ENCODE data around the gene SLC30A4.

SLC30A4 gene

GRCh38 chr15:45435124-45435903, 87.2 kb downstream of the SLC30A4 start:
- Histone ChIP-seq H3K27ac (ENCODE audit: low read length) (no peak overlapping the region), H3K9ac (ENCODE audit: low read length in 2 of 2) (no peak overlapping the region), H3K4me1 (ENCODE audit: control insufficient read depth, insufficient read depth, low read length) (peaks cover 3% of the 10 kb centered on the region)

GRCh38 chr15:45434078-45434567, 88.4 kb downstream of the SLC30A4 start:
- Histone ChIP-seq H3K27ac (ENCODE audit: low read length) (no peak overlapping the region), H3K4me1 (ENCODE audit: control insufficient read depth, insufficient read depth, low read length) (peaks cover 3% of the 10 kb centered on the region), H3K9ac (ENCODE audit: low read length in 2 of 2) (no peak overlapping the region), H3K4me3 (ENCODE audit: low read length in 2 of 2) (no peak overlapping the region), H3K36me3 (ENCODE audit: control insufficient read depth in 2 of 2, insufficient read depth in 2 of 2, low read length in 2 of 2) (no peaks in the 10 kb centered on the region), H3K9me3 (ENCODE audit: control insufficient read depth in 2 of 2, low read length in 2 of 2) (no peaks in the 10 kb centered on the region), H3K27me3 (ENCODE audit: control insufficient read depth in 1 of 2, insufficient read depth in 2 of 2, low read length in 2 of 2) (peaks cover 0 to 2% of the 10 kb centered on the region in 2 donors)

More at GRCh38 chr15:45435124-45435903, 87.2 kb downstream of the SLC30A4 start:
- Histone ChIP-seq H3K4me3 (ENCODE audit: low read length in 2 of 2) (no peak overlapping the region), H3K9me3 (ENCODE audit: control insufficient read depth in 2 of 2, low read length in 2 of 2) (no peaks in the 10 kb centered on the region), H3K36me3 (ENCODE audit: control insufficient read depth in 2 of 2, insufficient read depth in 2 of 2, low read length in 2 of 2) (no peaks in the 10 kb centered on the region), H3K27me3 (ENCODE audit: control insufficient read depth in 1 of 2, insufficient read depth in 2 of 2, low read length in 2 of 2) (no peaks in the 10 kb centered on the region)

- no peak overlapping the region for H3K27ac ChIP-seq (ENCODE audit: low read length)
- H3K4me3 ChIP-seq (ENCODE audit: low read length in 2 of 2): no peak overlapping the region
- H3K9ac ChIP-seq (ENCODE audit: low read length in 2 of 2): no peak overlapping the region
Measured at GRCh38 chr15:45431511-45431910, 91.0 kb downstream of the SLC30A4 start.

GRCh38 chr15:45429941-45430792, 92.4 kb downstream of the SLC30A4 start:
- H3K27me3 ChIP-seq (ENCODE audit: control insufficient read depth in 1 of 2, insufficient read depth in 2 of 2, low read length in 2 of 2): peaks cover 0 to 2% of the 10 kb centered on the region in 2 donors
- peak overlapping the region; percentile 49 to 61 for H3K4me3 ChIP-seq (ENCODE audit: low read length in 2 of 2)
- no peak overlapping the region for H3K9ac ChIP-seq (ENCODE audit: low read length in 2 of 2)
- no peak overlapping the region for H3K27ac ChIP-seq (ENCODE audit: low read length)
- no peaks in the 10 kb centered on the region for H3K9me3 ChIP-seq (ENCODE audit: control insufficient read depth in 2 of 2, low read length in 2 of 2)
- no peaks in the 10 kb centered on the region for H3K36me3 ChIP-seq (ENCODE audit: control insufficient read depth in 2 of 2, insufficient read depth in 2 of 2, low read length in 2 of 2)
- peaks cover 3% of the 10 kb centered on the region for H3K4me1 ChIP-seq (ENCODE audit: control insufficient read depth, insufficient read depth, low read length)

More at GRCh38 chr15:45431511-45431910, 91.0 kb downstream of the SLC30A4 start:
- no peaks in the 10 kb centered on the region for H3K9me3 ChIP-seq (ENCODE audit: control insufficient read depth in 2 of 2, low read length in 2 of 2)
- H3K27me3 ChIP-seq (ENCODE audit: control insufficient read depth in 1 of 2, insufficient read depth in 2 of 2, low read length in 2 of 2): peaks cover 0 to 2% of the 10 kb centered on the region in 2 donors
- H3K36me3 ChIP-seq (ENCODE audit: control insufficient read depth in 2 of 2, insufficient read depth in 2 of 2, low read length in 2 of 2): no peaks in the 10 kb centered on the region
- peaks cover 3% of the 10 kb centered on the region for H3K4me1 ChIP-seq (ENCODE audit: control insufficient read depth, insufficient read depth, low read length)
